Astrocyte of the cerebellum (primary cell): ENCODE data around the gene DPEP2.
"Not testable (repeated sequence)": the region's sequence is repeated elsewhere in the genome, so short reads cannot be mapped to it uniquely, and the experiment has no call there.

Source experiments
- DNase-seq: peaks from one replicate; pipeline ENCODE4 v3.0.0-alpha.2; 2011; ENCODE audit warnings: low read depth
- H3K4me3 ChIP-seq: 2 replicates; pipeline ENCODE4 v1.5.1; 2011; ENCODE audit warnings: mild to moderate bottlenecking, low read depth, low read length, moderate library complexity
- in situ Hi-C: cut with HindIII; loops from 2 replicates; pipeline ENCODE4 v1.10.0; 2017; ENCODE audit warnings: low sequenced_read_pairs
- TF ChIP-seq, protein P1 (sequence below): IDR thresholded peaks from 2 replicates; pipeline ENCODE4 v1.5.1; 2012; ENCODE audit warnings: low read length, low read depth, moderate library complexity, mild to moderate bottlenecking; ENCODE audit errors: missing control alignments

DPEP2 gene

DNA sequence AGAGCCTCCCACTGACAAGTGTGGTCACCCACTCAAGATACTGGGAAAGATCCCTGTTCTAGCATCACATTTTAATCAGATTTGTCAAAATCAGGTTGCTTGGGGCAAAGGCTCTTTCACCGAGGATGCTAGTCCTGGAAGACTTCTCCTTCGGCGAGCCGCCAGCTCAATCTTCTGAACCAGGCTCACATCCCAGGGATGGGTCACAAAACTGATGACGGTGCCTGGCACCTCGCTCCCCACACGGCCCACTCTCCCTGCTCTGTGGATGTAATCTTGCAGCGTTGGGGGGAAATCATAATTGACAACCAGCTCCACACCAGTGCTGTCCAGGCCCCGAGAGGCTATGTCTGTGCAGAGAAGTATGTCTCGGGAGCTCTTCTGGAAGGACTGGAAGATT, 22.2 kb upstream of the DPEP2 start:
- TF ChIP-seq, protein P1, sequence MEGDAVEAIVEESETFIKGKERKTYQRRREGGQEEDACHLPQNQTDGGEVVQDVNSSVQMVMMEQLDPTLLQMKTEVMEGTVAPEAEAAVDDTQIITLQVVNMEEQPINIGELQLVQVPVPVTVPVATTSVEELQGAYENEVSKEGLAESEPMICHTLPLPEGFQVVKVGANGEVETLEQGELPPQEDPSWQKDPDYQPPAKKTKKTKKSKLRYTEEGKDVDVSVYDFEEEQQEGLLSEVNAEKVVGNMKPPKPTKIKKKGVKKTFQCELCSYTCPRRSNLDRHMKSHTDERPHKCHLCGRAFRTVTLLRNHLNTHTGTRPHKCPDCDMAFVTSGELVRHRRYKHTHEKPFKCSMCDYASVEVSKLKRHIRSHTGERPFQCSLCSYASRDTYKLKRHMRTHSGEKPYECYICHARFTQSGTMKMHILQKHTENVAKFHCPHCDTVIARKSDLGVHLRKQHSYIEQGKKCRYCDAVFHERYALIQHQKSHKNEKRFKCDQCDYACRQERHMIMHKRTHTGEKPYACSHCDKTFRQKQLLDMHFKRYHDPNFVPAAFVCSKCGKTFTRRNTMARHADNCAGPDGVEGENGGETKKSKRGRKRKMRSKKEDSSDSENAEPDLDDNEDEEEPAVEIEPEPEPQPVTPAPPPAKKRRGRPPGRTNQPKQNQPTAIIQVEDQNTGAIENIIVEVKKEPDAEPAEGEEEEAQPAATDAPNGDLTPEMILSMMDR: no peak
- no peak overlapping the region for H3K4me3 ChIP-seq
- no peak for DNase-seq
- in situ Hi-C loops: loop anchor here (25.0 kb wide), 1 partner anchor 109 kb away; no protein-coding TSS in a partner anchor

DNA sequence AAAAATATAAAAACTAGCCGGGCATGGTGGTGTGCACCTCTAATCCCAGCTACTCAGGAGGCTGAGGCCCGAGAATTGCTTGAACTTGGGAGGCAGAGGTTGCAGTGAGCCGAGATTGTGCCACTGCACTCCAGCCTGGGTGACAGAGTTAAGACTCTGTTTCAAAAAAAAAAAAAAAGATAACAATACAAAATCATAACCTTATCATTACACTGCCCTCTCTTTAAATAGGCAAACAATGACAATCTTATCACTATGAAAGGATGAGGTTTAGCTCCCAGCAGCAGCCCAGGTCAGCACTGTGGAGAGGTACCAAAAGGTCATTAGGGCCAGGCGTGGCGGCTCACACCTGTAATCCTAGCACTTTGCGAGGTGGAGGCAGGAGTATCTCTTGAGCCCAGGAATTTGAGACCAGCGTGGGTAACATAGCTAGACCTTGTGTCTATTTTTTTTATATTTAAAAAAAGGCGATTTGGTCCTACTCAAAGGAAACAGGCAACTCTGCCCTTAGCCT, 19.9 kb upstream of the DPEP2 start:
- TF ChIP-seq, protein P1: no peak
- no peak for DNase-seq
- H3K4me3 ChIP-seq: no peak overlapping the region
- in situ Hi-C loops: loop anchor here (25.0 kb wide), 1 partner anchor 107 kb away; no protein-coding TSS in a partner anchor

DNA sequence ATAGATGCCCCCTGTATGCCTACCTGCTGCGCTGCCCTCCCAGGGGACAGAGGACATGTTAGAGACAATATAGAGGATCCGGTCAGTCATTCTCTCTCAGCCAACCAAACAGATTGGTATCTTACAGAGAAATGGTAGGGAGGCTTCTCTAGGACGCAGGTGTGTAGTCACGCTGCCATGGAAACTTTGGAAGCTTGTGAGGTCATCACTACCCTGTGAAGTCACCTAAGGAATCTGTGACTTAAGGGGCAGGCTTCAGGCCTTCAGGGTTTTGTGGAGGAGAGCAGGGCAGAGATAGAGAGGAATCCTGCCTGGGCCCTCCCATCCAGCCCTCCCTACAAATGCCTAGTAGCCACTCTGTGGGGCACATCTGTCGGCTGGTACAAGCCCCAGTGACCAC, 16.4 kb upstream of the DPEP2 start, which contains the start of gene DPEP2NB:
Gene DPEP2NB, minus strand, starts transcription at position 231 of the 400 bp plus-strand sequence. Its CDS starts 141 bp downstream, at position 90.
- TF ChIP-seq, protein P1: no peak

DNA sequence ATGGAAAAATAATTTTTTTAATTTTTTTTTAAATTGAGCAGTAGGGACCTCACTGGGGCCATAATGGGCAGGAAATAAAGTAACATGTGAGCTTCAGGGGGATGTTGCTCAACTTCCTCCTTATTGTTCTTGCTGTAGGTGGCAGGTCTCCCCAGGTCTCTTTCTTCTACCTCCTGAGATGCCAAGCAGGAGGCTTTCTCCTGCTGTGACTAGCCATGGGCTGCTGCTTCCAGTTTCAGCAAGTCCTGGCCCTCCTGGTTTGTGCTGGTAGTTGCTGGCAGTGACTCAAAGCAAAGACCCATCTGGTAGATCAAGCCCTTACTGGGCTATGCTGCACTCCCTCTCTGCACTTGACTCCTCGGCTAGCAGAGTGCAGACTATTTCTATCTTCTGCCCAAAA, 14.2 kb upstream of the DPEP2 start:
- in situ Hi-C loops: loop anchor here (25.0 kb wide), 1 partner anchor 101 kb away; no protein-coding TSS in a partner anchor
- no peak overlapping the region for H3K4me3 ChIP-seq
- TF ChIP-seq, protein P1: no peak
- DNase-seq: no peak

More for the DNA sequence above, 16.4 kb upstream of the DPEP2 start, which contains the start of gene DPEP2NB:
- no peak for DNase-seq
- in situ Hi-C loops: loop anchor here (25.0 kb wide), 1 partner anchor 103 kb away; no protein-coding TSS in a partner anchor
- H3K4me3 ChIP-seq: no peak within 1 kb of the TSS

DNA sequence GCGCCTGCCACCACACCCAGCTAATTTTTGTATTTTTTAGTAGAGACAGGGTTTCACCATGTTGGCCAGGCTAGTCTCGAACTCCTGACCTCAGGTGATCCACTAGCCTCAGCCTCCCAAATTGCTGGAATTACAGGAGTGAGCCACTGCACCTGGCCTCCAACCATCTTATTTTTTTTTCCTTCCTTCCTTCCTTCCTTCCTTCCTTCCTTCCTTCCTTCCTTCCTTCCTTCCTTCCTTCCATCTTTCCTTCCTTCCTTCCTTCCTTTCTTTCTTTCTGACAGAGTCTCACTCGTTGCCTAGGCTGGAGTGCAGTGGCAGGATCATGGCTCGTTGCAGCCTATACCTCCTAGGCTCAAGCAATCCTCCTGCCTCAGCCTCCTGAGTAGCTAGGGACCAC, 10.6 kb upstream of the DPEP2 start:
- not testable (repeated sequence) for DNase-seq, H3K4me3 ChIP-seq
- in situ Hi-C loops: loop anchor here (25.0 kb wide), 1 partner anchor 98 kb away; no protein-coding TSS in a partner anchor

DNA sequence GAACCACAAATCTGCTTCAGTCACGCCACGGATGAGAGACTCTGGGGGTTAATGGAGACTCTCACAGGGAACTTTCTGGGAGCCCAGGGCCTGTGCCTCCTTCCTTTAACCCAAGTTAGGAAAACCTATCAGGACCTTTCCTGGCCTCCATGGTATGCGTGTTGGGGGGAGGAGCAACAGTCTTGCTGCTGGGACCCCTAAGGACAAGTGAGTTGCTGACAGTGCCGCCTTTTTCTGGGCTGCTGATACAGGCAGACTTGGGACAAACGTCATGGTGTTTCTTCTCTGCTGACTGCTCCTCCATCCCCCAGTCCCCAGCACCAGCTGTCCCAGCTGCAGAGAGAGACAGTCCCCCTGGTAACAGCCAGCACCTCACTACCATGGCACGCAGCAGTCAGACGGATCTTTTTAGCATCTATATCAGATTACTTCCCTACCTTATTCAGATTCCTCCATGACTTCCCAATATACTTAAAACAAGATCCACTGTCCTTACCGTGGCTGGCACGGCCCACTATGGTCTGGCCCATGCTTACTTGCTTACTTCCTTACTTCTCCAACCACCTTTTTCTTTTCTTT, 10.0 kb upstream of the DPEP2 start:
- no peak overlapping the region for H3K4me3 ChIP-seq
- in situ Hi-C loops: loop anchor here (25.0 kb wide), 1 partner anchor 97 kb away; no protein-coding TSS in a partner anchor
- no peak for DNase-seq
- TF ChIP-seq, protein P1: no peak

DNA sequence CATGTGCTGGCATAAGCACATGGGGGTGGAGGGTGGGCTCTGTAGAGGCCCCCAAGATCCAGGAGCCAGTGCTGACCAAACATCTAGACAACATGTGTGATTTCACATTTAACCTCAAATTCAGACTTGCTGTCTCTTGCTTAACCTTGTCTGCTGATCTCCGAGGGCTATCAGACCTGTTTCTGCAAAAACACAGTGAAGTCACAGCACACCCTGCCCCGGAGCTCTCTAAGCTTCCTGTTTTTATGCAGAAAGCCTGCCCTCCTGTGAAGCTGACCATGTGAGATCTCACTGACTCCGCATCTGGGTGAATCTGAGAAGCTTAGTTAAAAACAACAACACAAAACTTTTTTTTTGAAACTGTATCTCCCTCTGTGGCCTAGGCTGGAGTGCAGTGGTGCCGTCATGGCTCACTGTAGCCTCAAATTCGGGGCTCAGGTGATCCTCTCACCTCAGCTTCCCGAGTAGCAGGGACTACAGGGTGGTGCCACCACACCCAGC, 6.6 kb upstream of the DPEP2 start:
- TF ChIP-seq, protein P1: no peak
- no peak overlapping the region for H3K4me3 ChIP-seq
- no peak for DNase-seq
- in situ Hi-C loops: loop anchor here (25.0 kb wide), 1 partner anchor 94 kb away; no protein-coding TSS in a partner anchor
